Tibial artery (tissue), 4 donors: ENCODE measurements around the gene ERVV-1.

Experiments used
- DNase-seq, 2 donors: peaks; one replicate each; pipeline ENCODE4 v3.0.0-alpha.2; 2019
- H3K27ac ChIP-seq, 2 donors: fragments of 200-600 bp; sonication (generic) in 1 of 2; 1 replicate in 1 of 2; 2 replicates in 1 of 2; pipeline ENCODE4 v1.5.1; 2018 to 2019; ENCODE audit warnings: mild to moderate bottlenecking in 1 of 2
- H3K27me3 ChIP-seq, 2 donors: fragments of 200-600 bp; sonication (generic) in 1 of 2; one replicate each; pipeline versions ENCODE4 v1.5.1 to v1.6.0; 2016 to 2019
- H3K36me3 ChIP-seq, 3 donors: fragments of 200-600 bp; sonication (generic) in 2 of 3; one replicate each; pipeline ENCODE4 v1.5.1; 2016 to 2019; ENCODE audit warnings: mild to moderate bottlenecking in 2 of 3
- H3K4me1 ChIP-seq, 4 donors: fragments of 200-600 bp; sonication (generic) in 2 of 4; 1 replicate in 3 of 4; 2 replicates in 1 of 4; pipeline ENCODE4 v1.5.1; 2016 to 2019
- H3K4me3 ChIP-seq, 2 donors: fragments of 200-600 bp; sonication (generic) in 1 of 2; 1 replicate in 1 of 2; 2 replicates in 1 of 2; pipeline ENCODE4 v1.5.1; 2018 to 2019; ENCODE audit warnings: mild to moderate bottlenecking in 2 of 2
- H3K9me3 ChIP-seq, 3 donors: fragments of 200-600 bp; sonication (generic) in 1 of 3; one replicate each; pipeline ENCODE4 v1.5.1; 2016 to 2019
- CTCF ChIP-seq, 2 experiments: fragments of 200-600 bp in 1 of 2; fragments of 450-650 bp in 1 of 2; IDR thresholded peaks; one replicate each; pipeline ENCODE4 v1.5.1; 2017 to 2019; ENCODE audit warnings: antibody characterized with exemption in 2 of 2, mild to moderate bottlenecking in 1 of 2, moderate library complexity in 1 of 2
- intact Hi-C: fragments of 100-400 bp; cut with DNase I; formaldehyde crosslinking; loops from one replicate; pipeline ENCODE4 v1.15.0; 2023; ENCODE audit warnings: low total_unique reads

ERVV-1 gene

GRCh38 chr19:53045536-53045935, 31.8 kb downstream of the ERVV-1 start:
- intact Hi-C loops, result no loop called here
- H3K9me3 ChIP-seq, result peaks cover 0 to 25% (median 20%) of the 10 kb centered on the region in 3 donors
- H3K4me3 ChIP-seq, result no peak overlapping the region
- no peak overlapping the region for H3K27ac ChIP-seq
- no peak for TF ChIP-seq CTCF (IDR thresholded peaks at IDR 0.05)
- H3K27me3 ChIP-seq, result peaks cover 0 to 7% of the 10 kb centered on the region in 2 donors
- no peaks in the 10 kb centered on the region for H3K36me3 ChIP-seq
- no peaks in the 10 kb centered on the region for H3K4me1 ChIP-seq
- no peak for DNase-seq

- H3K27ac ChIP-seq, result no peak overlapping the region
- H3K4me3 ChIP-seq, result no peak overlapping the region
- no peaks in the 10 kb centered on the region for H3K36me3 ChIP-seq
- intact Hi-C loops, result no loop called here
- TF ChIP-seq CTCF (IDR thresholded peaks at IDR 0.05), result no peak
- H3K4me1 ChIP-seq, result no peaks in the 10 kb centered on the region
- H3K27me3 ChIP-seq, result peaks cover 0 to 7% of the 10 kb centered on the region in 2 donors
- H3K9me3 ChIP-seq, result peaks cover 0 to 30% (median 25%) of the 10 kb centered on the region in 3 donors
- no peak for DNase-seq
Observed at GRCh38 chr19:53047379-53047778, 33.7 kb downstream of the ERVV-1 start.

- Histone ChIP-seq H3K27ac (no peak overlapping the region), H3K4me3 (no peak overlapping the region), H3K4me1 (no peaks in the 10 kb centered on the region), H3K9me3 (peaks cover 4 to 64% (median 45%) of the 10 kb centered on the region in 3 donors), H3K27me3 (no peaks in the 10 kb centered on the region), H3K36me3 (no peaks in the 10 kb centered on the region)
- intact Hi-C loops, result no loop called here
- TF ChIP-seq CTCF (IDR thresholded peaks at IDR 0.05), result no peak
- no peak for DNase-seq
Observed at GRCh38 chr19:53055117-53055516, 41.4 kb downstream of the ERVV-1 start.

GRCh38 chr19:53057904-53058580, 44.3 kb downstream of the ERVV-1 start:
- H3K9me3 ChIP-seq, result peaks cover 15 to 81% (median 67%) of the 10 kb centered on the region in 3 donors
- no peak overlapping the region for H3K4me3 ChIP-seq
- no peaks in the 10 kb centered on the region for H3K27me3 ChIP-seq
- no peak overlapping the region for H3K27ac ChIP-seq
- no peak for TF ChIP-seq CTCF (IDR thresholded peaks at IDR 0.05)
- DNase-seq, result no peak
- intact Hi-C loops, result no loop called here
- H3K36me3 ChIP-seq, result peaks cover 4 to 5% (median 4%) of the 10 kb centered on the region in 3 donors
- no peaks in the 10 kb centered on the region for H3K4me1 ChIP-seq
